ENCODE measurements around the gene CCDC107.

Gene CCDC107

GRCh38 chr9:35650341-35651158 is 7.5 kb upstream of the CCDC107 start, which contains the start of gene SIT1:
SIT1 (minus strand) TSS chr9:35650931; CDS start chr9:35650853, 78 bp downstream.
- H3K27me3 ChIP-seq (ENCODE audit: control insufficient read depth in 3 of 3, insufficient read depth in 3 of 3, low read depth in 1 of 3, low read length in 3 of 3): no peaks in the 10 kb centered on the region
- no peaks in the 10 kb centered on the region for H3K79me1 ChIP-seq (ENCODE audit: low read depth, low read length)
- H2BK5ac ChIP-seq (ENCODE audit: low read length): peak within 1 kb of the TSS; percentile 31
- H3K4me1 ChIP-seq (ENCODE audit: control insufficient read depth in 2 of 2, insufficient read depth in 1 of 2, low read depth in 1 of 2, low read length in 2 of 2): peaks cover 0 to 5% of the 10 kb centered on the region in 2 donors
- no peaks in the 10 kb centered on the region for H3K36me3 ChIP-seq (replicated peaks in 1 of 2; ENCODE audit: control insufficient read depth in 2 of 2, insufficient read depth in 2 of 2, low read length in 2 of 2)
- H3K4ac ChIP-seq (ENCODE audit: low read length): no peak within 1 kb of the TSS
- peak within 1 kb of the TSS; percentile 84 for H2BK15ac ChIP-seq (ENCODE audit: low read length)
- peak within 1 kb of the TSS; percentile 7 for H2BK120ac ChIP-seq (ENCODE audit: low read depth, low read length)
- no peak for DNase-seq (ENCODE audit: low spot score)
- H2AFZ ChIP-seq (ENCODE audit: low read length): peak within 1 kb of the TSS; percentile 8
- H4K8ac ChIP-seq (ENCODE audit: low read depth, low read length): no peak within 1 kb of the TSS
- H3K23ac ChIP-seq (ENCODE audit: low read depth, low read length, poor library complexity): no peak within 1 kb of the TSS
- WGBS, 2 donors (ENCODE audit: extremely low coverage in 2 of 2, insufficient read length in 2 of 2, insufficient replicate concordance in 1 of 2): no CpG with 5 or more reads among the region's 22 CpGs
- peak within 1 kb of the TSS; percentile 62 for H4K91ac ChIP-seq (ENCODE audit: low read depth, low read length, poor library complexity)
- H3K27ac ChIP-seq (replicated peaks; ENCODE audit: low read length): no peak within 1 kb of the TSS
- H2BK12ac ChIP-seq (ENCODE audit: low read length): peak within 1 kb of the TSS; percentile 14
- H3K18ac ChIP-seq (ENCODE audit: low read length): peak within 1 kb of the TSS; percentile 29
- no peaks in the 10 kb centered on the region for H3K9me3 ChIP-seq (replicated peaks in 1 of 2; ENCODE audit: control insufficient read depth in 2 of 2, insufficient read depth in 1 of 2, low read depth in 1 of 2, low read length in 2 of 2)
- H3K9ac ChIP-seq (ENCODE audit: low read depth, low read length, poor library complexity): peak within 1 kb of the TSS; percentile 1
- H2AK5ac ChIP-seq (ENCODE audit: low read depth, low read length): peak within 1 kb of the TSS; percentile 76
- no peak within 1 kb of the TSS for H3K4me3 ChIP-seq (ENCODE audit: low read length in 2 of 2)
- no peak within 1 kb of the TSS for H3K4me2 ChIP-seq (ENCODE audit: insufficient read depth, low read length, poor library complexity, severe bottlenecking)
- no peak within 1 kb of the TSS for H3K14ac ChIP-seq (ENCODE audit: low read length)

GRCh38 chr9:35651956-35652828 is 5.9 kb upstream of the CCDC107 start:
- Histone ChIP-seq H3K27me3 (ENCODE audit: control insufficient read depth in 3 of 3, insufficient read depth in 3 of 3, low read depth in 1 of 3, low read length in 3 of 3) (no peaks in the 10 kb centered on the region), H2BK5ac (ENCODE audit: low read length) (no peak overlapping the region), H4K8ac (ENCODE audit: low read depth, low read length) (no peak overlapping the region), H3K18ac (ENCODE audit: low read length) (no peak overlapping the region), H2AFZ (ENCODE audit: low read length) (no peak overlapping the region), H2BK12ac (ENCODE audit: low read length) (no peak overlapping the region), H3K23ac (ENCODE audit: low read depth, low read length, poor library complexity) (no peak overlapping the region), H3K79me1 (ENCODE audit: low read depth, low read length) (no peaks in the 10 kb centered on the region), H3K4me3 (ENCODE audit: low read length in 2 of 2) (no peak overlapping the region), H3K4ac (ENCODE audit: low read length) (no peak overlapping the region), H3K36me3 (replicated peaks in 1 of 2; ENCODE audit: control insufficient read depth in 2 of 2, insufficient read depth in 2 of 2, low read length in 2 of 2) (no peaks in the 10 kb centered on the region), H3K9me3 (replicated peaks in 1 of 2; ENCODE audit: control insufficient read depth in 2 of 2, insufficient read depth in 1 of 2, low read depth in 1 of 2, low read length in 2 of 2) (no peaks in the 10 kb centered on the region), H3K4me1 (ENCODE audit: control insufficient read depth in 2 of 2, insufficient read depth in 1 of 2, low read depth in 1 of 2, low read length in 2 of 2) (peaks cover 3 to 5% of the 10 kb centered on the region in 2 donors), H3K4me2 (ENCODE audit: insufficient read depth, low read length, poor library complexity, severe bottlenecking) (no peak overlapping the region), H3K9ac (ENCODE audit: low read depth, low read length, poor library complexity) (no peak overlapping the region), H2BK120ac (ENCODE audit: low read depth, low read length) (no peak overlapping the region), H2BK15ac (ENCODE audit: low read length) (no peak overlapping the region), H3K14ac (ENCODE audit: low read length) (no peak overlapping the region), H4K91ac (ENCODE audit: low read depth, low read length, poor library complexity) (no peak overlapping the region), H2AK5ac (ENCODE audit: low read depth, low read length) (no peak overlapping the region), H3K27ac (replicated peaks; ENCODE audit: low read length) (no peak overlapping the region)
- DNase-seq (ENCODE audit: low spot score): no peak
- WGBS, 2 donors (ENCODE audit: extremely low coverage in 2 of 2, insufficient read length in 2 of 2, insufficient replicate concordance in 1 of 2): no CpG with 5 or more reads among the region's 7 CpGs

- no CpG with 5 or more reads among the region's 8 CpGs for WGBS, 2 donors (ENCODE audit: extremely low coverage in 2 of 2, insufficient read length in 2 of 2, insufficient replicate concordance in 1 of 2)
Observed at GRCh38 chr9:35652829-35653209, 5.3 kb upstream of the CCDC107 start.

GRCh38 chr9:35653611-35654010 is 4.5 kb upstream of the CCDC107 start:
- Histone ChIP-seq H3K4me2 (ENCODE audit: insufficient read depth, low read length, poor library complexity, severe bottlenecking) (no peak overlapping the region), H3K4me1 (ENCODE audit: control insufficient read depth in 2 of 2, insufficient read depth in 1 of 2, low read depth in 1 of 2, low read length in 2 of 2) (peaks cover 3 to 6% of the 10 kb centered on the region in 2 donors), H2BK120ac (ENCODE audit: low read depth, low read length) (no peak overlapping the region), H3K27ac (replicated peaks; ENCODE audit: low read length) (no peak overlapping the region), H4K8ac (ENCODE audit: low read depth, low read length) (no peak overlapping the region), H3K4ac (ENCODE audit: low read length) (no peak overlapping the region), H2BK15ac (ENCODE audit: low read length) (no peak overlapping the region), H4K91ac (ENCODE audit: low read depth, low read length, poor library complexity) (no peak overlapping the region), H3K9ac (ENCODE audit: low read depth, low read length, poor library complexity) (no peak overlapping the region), H3K27me3 (ENCODE audit: control insufficient read depth in 3 of 3, insufficient read depth in 3 of 3, low read depth in 1 of 3, low read length in 3 of 3) (no peaks in the 10 kb centered on the region), H2BK12ac (ENCODE audit: low read length) (no peak overlapping the region), H3K14ac (ENCODE audit: low read length) (no peak overlapping the region), H3K23ac (ENCODE audit: low read depth, low read length, poor library complexity) (no peak overlapping the region), H3K36me3 (replicated peaks in 1 of 2; ENCODE audit: control insufficient read depth in 2 of 2, insufficient read depth in 2 of 2, low read length in 2 of 2) (no peaks in the 10 kb centered on the region), H2BK5ac (ENCODE audit: low read length) (no peak overlapping the region), H3K9me3 (replicated peaks in 1 of 2; ENCODE audit: control insufficient read depth in 2 of 2, insufficient read depth in 1 of 2, low read depth in 1 of 2, low read length in 2 of 2) (no peaks in the 10 kb centered on the region), H3K4me3 (ENCODE audit: low read length in 2 of 2) (no peak overlapping the region), H3K18ac (ENCODE audit: low read length) (no peak overlapping the region), H3K79me1 (ENCODE audit: low read depth, low read length) (no peaks in the 10 kb centered on the region), H2AFZ (ENCODE audit: low read length) (no peak overlapping the region), H2AK5ac (ENCODE audit: low read depth, low read length) (no peak overlapping the region)
- WGBS, 2 donors (ENCODE audit: extremely low coverage in 2 of 2, insufficient read length in 2 of 2, insufficient replicate concordance in 1 of 2): no CpG with 5 or more reads among the region's 2 CpGs
- no peak for DNase-seq (ENCODE audit: low spot score)

More at GRCh38 chr9:35652829-35653209, 5.3 kb upstream of the CCDC107 start:
- H3K36me3 ChIP-seq (replicated peaks in 1 of 2; ENCODE audit: control insufficient read depth in 2 of 2, insufficient read depth in 2 of 2, low read length in 2 of 2): no peaks in the 10 kb centered on the region
- H2BK15ac ChIP-seq (ENCODE audit: low read length): no peak overlapping the region
- no peak overlapping the region for H3K4ac ChIP-seq (ENCODE audit: low read length)
- H2BK12ac ChIP-seq (ENCODE audit: low read length): no peak overlapping the region
- no peak overlapping the region for H3K27ac ChIP-seq (replicated peaks; ENCODE audit: low read length)
- H3K27me3 ChIP-seq (ENCODE audit: control insufficient read depth in 3 of 3, insufficient read depth in 3 of 3, low read depth in 1 of 3, low read length in 3 of 3): no peaks in the 10 kb centered on the region
- H3K23ac ChIP-seq (ENCODE audit: low read depth, low read length, poor library complexity): no peak overlapping the region
- no peak overlapping the region for H3K4me3 ChIP-seq (ENCODE audit: low read length in 2 of 2)
- peaks cover 3 to 6% of the 10 kb centered on the region in 2 donors for H3K4me1 ChIP-seq (ENCODE audit: control insufficient read depth in 2 of 2, insufficient read depth in 1 of 2, low read depth in 1 of 2, low read length in 2 of 2)
- no peak overlapping the region for H2AK5ac ChIP-seq (ENCODE audit: low read depth, low read length)
- no peak overlapping the region for H3K4me2 ChIP-seq (ENCODE audit: insufficient read depth, low read length, poor library complexity, severe bottlenecking)
- no peak overlapping the region for H4K8ac ChIP-seq (ENCODE audit: low read depth, low read length)
- no peaks in the 10 kb centered on the region for H3K79me1 ChIP-seq (ENCODE audit: low read depth, low read length)
- H3K14ac ChIP-seq (ENCODE audit: low read length): no peak overlapping the region
- no peak overlapping the region for H3K18ac ChIP-seq (ENCODE audit: low read length)
- H2BK5ac ChIP-seq (ENCODE audit: low read length): no peak overlapping the region
- H2AFZ ChIP-seq (ENCODE audit: low read length): no peak overlapping the region
- no peak overlapping the region for H4K91ac ChIP-seq (ENCODE audit: low read depth, low read length, poor library complexity)
- DNase-seq (ENCODE audit: low spot score): no peak
- no peaks in the 10 kb centered on the region for H3K9me3 ChIP-seq (replicated peaks in 1 of 2; ENCODE audit: control insufficient read depth in 2 of 2, insufficient read depth in 1 of 2, low read depth in 1 of 2, low read length in 2 of 2)
- H3K9ac ChIP-seq (ENCODE audit: low read depth, low read length, poor library complexity): no peak overlapping the region
- H2BK120ac ChIP-seq (ENCODE audit: low read depth, low read length): no peak overlapping the region
